NCI-H187 treated with DMSO at 0.1 percent for 48 hours (cell line): ENCODE data around the gene ADGRF5.

Experiments
- DNase-seq: peaks from one replicate; lab custom pipeline; 2025; lab: John Stamatoyannopoulos, UW

Gene ADGRF5

DNA sequence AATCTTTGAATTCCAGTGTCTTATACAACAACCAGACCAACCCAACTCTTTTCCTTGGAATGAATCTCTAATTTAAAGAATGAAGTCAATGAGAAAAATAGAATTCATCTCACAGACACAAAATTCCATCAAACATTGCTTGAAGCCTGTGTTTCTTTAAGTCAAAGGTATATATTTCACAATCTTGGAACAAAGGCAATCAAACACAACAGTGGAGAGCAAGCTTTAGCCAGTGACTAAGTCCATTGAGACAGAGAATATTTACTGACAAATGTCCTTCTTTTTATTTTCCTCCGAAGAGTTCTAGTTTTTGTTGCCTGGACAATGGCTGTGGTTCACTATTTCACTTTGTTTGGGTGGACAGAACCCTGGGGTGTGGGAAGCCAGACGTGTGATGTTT is 92.8 kb downstream of the ADGRF5 start:
- DNase-seq: no peak

DNA sequence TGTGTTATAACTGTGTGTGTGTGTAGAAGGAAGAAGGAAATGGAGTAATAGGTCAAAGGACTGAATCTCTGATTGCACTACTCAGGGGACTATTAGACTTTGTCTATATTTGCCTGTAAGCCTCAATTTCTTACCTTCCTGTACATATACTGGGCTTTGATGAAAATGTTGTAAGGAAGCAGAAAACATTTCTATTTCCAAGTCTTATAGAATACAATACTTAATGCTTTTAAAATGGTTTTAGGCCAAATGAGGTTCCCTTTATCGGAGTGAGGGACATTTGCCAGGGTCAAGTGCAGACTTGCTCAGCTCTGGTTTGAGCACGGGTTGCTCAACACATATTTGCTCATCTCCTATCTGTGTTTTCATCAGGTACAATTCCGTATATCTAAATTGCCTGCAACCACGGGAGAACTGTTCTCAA is 100.3 kb downstream of the ADGRF5 start:
- DNase-seq: no peak

DNA sequence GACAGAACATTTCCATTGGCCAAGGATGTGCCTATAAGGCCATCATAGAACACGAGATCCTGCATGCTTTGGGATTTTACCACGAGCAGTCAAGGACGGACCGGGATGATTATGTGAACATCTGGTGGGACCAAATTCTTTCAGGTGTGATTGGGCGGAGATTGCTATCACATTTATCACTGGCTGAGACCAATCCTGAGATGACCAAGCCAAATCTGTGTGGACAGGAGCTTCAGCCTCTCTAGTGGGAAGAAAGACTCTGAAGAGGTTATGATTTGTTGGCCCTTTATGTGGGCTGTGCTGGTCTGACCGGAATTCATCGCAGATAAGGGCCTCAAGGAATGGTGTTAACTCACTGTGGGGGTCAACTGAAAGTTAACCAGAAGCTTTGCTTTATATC is 102.2 kb downstream of the ADGRF5 start:
- DNase-seq: no peak

DNA sequence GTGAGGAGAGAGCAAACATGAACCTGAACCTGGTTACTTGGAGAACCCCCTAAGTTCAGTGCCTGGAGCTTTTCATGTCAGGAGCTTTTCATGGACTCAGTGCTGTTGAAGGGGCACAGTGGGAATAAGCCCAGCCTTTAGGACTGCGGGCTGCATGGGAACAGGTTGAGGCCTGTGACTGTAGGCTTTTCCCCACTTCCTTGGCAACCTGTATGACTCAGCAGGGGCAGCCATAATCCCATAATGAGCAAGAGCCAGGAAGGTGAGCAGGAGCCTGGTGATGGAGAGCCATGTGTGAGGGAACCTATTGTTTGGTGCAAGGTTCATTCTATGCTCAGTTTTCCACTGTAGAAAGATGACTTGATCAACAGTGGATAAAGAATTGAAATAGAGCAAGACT is 105.1 kb downstream of the ADGRF5 start:
- DNase-seq: no peak

DNA sequence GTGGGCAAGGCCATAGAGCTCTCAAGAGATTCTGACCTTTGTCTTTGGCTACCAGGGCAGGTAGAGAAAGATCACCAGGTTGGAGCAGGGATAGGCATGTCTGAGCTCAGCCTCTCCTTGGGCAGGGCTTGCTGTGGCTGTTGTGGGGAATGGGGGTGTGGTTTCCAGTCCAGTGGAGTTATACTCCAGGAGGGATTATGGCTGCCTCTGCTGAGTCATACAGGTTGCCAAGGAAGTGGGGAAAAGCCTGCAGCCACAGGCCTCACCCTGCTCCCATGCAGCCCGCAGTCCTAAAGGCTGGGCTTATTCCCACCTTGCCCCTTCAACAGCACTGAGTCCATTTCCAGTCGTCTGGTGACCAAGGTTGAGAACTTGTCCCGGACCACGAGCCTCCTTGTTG is 106.6 kb downstream of the ADGRF5 start:
- no peak for DNase-seq

DNA sequence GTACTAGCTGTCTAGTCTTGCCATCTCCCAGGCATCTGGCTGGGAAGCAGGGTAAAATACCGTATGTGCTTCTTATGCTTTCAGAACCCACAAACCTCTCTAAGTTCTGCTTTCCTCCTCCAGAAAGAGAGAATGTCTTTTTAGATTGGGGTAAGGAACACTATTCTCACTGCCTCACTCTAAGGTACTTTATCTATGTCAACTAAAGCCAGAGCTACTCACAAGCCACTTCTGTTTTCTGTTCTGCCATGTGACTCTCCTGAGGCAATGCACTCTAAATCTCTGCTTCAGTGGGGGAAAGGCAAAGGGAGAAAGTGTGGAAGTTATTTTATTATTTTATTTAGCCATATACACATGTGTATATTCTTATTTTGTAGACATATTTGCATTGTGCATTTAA is 112.9 kb downstream of the ADGRF5 start:
- DNase-seq: no peak
